Upper lobe of right lung (tissue), 1 donor: ENCODE measurements around the gene CUTA. TPM values are rescaled to one million over a fixed set of nuclear protein-coding genes. Genes with fewer than 3 reads are reported as not detected.
A peak's percentile ranks its signal among the peaks of the same experiment; 100 is the strongest.

Source experiments
- ATAC-seq: fragments of 200-7000 bp; cut with Tn5 transposase; one replicate; pipeline ENCODE4 v1.9.1; 2020; ENCODE audit warnings: mild to moderate bottlenecking, moderate library complexity
- DNase-seq: peaks from one replicate; pipeline ENCODE4 v3.0.0-alpha.2; 2020
- H3K27ac ChIP-seq: fragments of 200-600 bp; one replicate; pipeline ENCODE4 v1.8.0; 2022
- H3K27me3 ChIP-seq: fragments of 200-600 bp; one replicate; pipeline ENCODE4 v1.8.0; 2022; ENCODE audit warnings: mild to moderate bottlenecking
- H3K36me3 ChIP-seq: fragments of 200-600 bp; one replicate; pipeline ENCODE4 v1.8.0; 2022
- H3K4me1 ChIP-seq: fragments of 200-600 bp; one replicate; pipeline ENCODE4 v1.8.0; 2022
- H3K4me3 ChIP-seq: fragments of 200-600 bp; one replicate; pipeline ENCODE4 v1.8.0; 2022; ENCODE audit warnings: mild to moderate bottlenecking
- H3K9me3 ChIP-seq: fragments of 200-600 bp; one replicate; pipeline ENCODE4 v1.8.0; 2022
- intact Hi-C: fragments of 100-400 bp; cut with DNase I; formaldehyde crosslinking; loops from one replicate; pipeline ENCODE4 v1.11.0; 2022
- total RNA-seq: library from RNA; stranded (reverse); fragmentation: NEBNext Ultra II Directional; extraction: Animal tissue kit (Norgen Biotek cat#: 25700); gene quantifications from one replicate; pipeline ENCODE4 v1.2.1, GENCODE V29; 2021
- TF ChIP-seq, protein P1 (sequence below): fragments of 200-600 bp; IDR thresholded peaks from one replicate; pipeline ENCODE4 v1.8.0; 2022; ENCODE audit warnings: antibody characterized with exemption
- donor health status: DM: no; HTN: yes; CAD: no; lungs with severe emphysema.

CUTA gene
- total RNA-seq, 1 donor from 2014 or later = 144 TPM

GRCh38 chr6:33391922-33392594 is 25.8 kb downstream of the CUTA start:
- no peaks in the 10 kb centered on the region for H3K27me3 ChIP-seq
- H3K4me3 ChIP-seq = peak overlapping the region; percentile 60
- peaks cover 12% of the 10 kb centered on the region for H3K4me1 ChIP-seq
- peak overlapping the region; percentile 58 for H3K27ac ChIP-seq
- ATAC-seq (no peak), DNase-seq (no peak)
- no peaks in the 10 kb centered on the region for H3K36me3 ChIP-seq
- TF ChIP-seq, protein P1, sequence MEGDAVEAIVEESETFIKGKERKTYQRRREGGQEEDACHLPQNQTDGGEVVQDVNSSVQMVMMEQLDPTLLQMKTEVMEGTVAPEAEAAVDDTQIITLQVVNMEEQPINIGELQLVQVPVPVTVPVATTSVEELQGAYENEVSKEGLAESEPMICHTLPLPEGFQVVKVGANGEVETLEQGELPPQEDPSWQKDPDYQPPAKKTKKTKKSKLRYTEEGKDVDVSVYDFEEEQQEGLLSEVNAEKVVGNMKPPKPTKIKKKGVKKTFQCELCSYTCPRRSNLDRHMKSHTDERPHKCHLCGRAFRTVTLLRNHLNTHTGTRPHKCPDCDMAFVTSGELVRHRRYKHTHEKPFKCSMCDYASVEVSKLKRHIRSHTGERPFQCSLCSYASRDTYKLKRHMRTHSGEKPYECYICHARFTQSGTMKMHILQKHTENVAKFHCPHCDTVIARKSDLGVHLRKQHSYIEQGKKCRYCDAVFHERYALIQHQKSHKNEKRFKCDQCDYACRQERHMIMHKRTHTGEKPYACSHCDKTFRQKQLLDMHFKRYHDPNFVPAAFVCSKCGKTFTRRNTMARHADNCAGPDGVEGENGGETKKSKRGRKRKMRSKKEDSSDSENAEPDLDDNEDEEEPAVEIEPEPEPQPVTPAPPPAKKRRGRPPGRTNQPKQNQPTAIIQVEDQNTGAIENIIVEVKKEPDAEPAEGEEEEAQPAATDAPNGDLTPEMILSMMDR = no peak
- no peaks in the 10 kb centered on the region for H3K9me3 ChIP-seq
- intact Hi-C loops = no loop called here

DNA sequence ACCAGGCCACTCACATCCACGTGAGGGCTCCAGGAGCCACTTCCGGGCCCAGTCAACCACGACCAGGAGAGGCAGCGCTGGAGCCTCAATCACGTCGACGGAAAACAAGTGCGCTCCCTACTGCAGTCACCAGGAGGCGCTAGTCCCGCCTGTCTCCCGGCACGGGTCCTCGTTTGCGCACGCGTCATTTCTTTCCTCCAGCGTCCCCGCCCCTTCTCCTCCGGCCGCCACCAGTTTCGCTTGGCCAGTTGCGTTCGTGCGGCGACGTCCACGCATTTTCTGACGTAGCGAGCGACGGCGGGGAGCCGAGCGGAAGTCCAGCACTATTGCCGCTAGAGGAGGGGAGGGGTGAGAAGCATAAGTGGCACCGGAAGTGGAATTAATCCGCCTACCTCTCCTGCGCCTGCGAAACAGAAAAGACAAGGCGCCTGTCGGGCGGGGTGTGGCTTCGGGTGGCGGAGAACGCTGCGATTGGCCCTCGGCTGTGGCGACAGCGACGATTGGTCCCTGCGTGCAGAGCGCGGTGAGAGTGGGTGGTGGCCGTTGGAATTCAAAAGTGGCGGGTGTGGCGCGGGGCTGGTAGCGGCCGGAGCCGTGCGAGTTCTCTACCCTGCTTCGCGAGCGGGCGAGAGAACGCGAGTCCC is 26.5 kb downstream of the CUTA start, which contains the start of gene KIFC1:
TSS of gene KIFC1 (plus strand) at position 546 of the 644 bp plus-strand sequence. CDS start 163 bp downstream, outside the sequence.
- peak within 1 kb of the TSS; percentile 60 for H3K4me3 ChIP-seq
- intact Hi-C loops = no loop called here
- H3K36me3 ChIP-seq = no peaks in the 10 kb centered on the region
- peaks cover 12% of the 10 kb centered on the region for H3K4me1 ChIP-seq
- ATAC-seq = peak; percentile 97
- H3K27me3 ChIP-seq = no peaks in the 10 kb centered on the region
- TF ChIP-seq, protein P1 = peak; percentile 97
- no peaks in the 10 kb centered on the region for H3K9me3 ChIP-seq
- DNase-seq = peak; percentile 100
- peak within 1 kb of the TSS; percentile 93 for H3K27ac ChIP-seq

- H3K27me3 ChIP-seq = no peaks in the 10 kb centered on the region
- no peaks in the 10 kb centered on the region for H3K9me3 ChIP-seq
- TF ChIP-seq, protein P1 = no peak
- H3K4me3 ChIP-seq = peak overlapping the region; percentile 60
- H3K36me3 ChIP-seq = no peaks in the 10 kb centered on the region
- H3K27ac ChIP-seq = peak overlapping the region; percentile 93
- DNase-seq = no peak
- intact Hi-C loops = no loop called here
- H3K4me1 ChIP-seq = peaks cover 12% of the 10 kb centered on the region
- no peak for ATAC-seq
Measured at GRCh38 chr6:33390767-33391277, 27.1 kb downstream of the CUTA start.

GRCh38 chr6:33390173-33390572 is 27.7 kb downstream of the CUTA start:
- no peaks in the 10 kb centered on the region for H3K36me3 ChIP-seq

DNA sequence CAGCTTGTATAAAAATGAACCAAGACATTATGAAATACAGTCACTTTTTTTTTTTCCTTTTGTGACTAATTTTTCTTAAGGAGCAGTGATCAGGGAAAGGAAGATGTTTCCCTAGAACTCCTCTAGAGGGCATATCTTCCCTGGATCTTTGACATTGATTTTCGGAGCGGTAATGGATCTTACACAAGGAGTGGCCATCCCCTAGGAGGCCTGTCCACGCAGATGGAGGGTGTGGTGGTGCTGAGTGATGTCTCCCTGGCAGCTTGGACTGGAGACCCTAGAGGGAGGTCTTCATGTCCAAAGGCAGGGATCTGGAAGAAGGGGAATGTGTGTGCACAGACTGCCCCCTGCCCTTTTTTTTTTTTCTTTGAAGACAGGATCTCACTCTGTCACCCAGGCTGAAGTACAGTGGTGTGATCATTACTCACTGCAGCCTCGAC is 33.3 kb downstream of the CUTA start:
- Histone ChIP-seq H3K27ac (no peak overlapping the region), H3K36me3 (no peaks in the 10 kb centered on the region), H3K4me3 (no peak overlapping the region), H3K9me3 (no peaks in the 10 kb centered on the region), H3K4me1 (no peaks in the 10 kb centered on the region), H3K27me3 (no peaks in the 10 kb centered on the region)
- ATAC-seq = peak; percentile 61
- TF ChIP-seq, protein P1 = peak; percentile 31
- no peak for DNase-seq
- intact Hi-C loops = no loop called here

More at GRCh38 chr6:33390173-33390572, 27.7 kb downstream of the CUTA start:
- intact Hi-C loops = no loop called here
- DNase-seq = no peak
- no peaks in the 10 kb centered on the region for H3K9me3 ChIP-seq
- H3K27me3 ChIP-seq = no peaks in the 10 kb centered on the region
- TF ChIP-seq, protein P1 = no peak
- no peak overlapping the region for H3K4me3 ChIP-seq
- peaks cover 12% of the 10 kb centered on the region for H3K4me1 ChIP-seq
- ATAC-seq = no peak
- H3K27ac ChIP-seq = no peak overlapping the region
